ENCODE measurements around the gene TBXA2R. TPM values are rescaled to one million over a fixed set of nuclear protein-coding genes. Genes with fewer than 3 reads are reported as not detected.

Gene TBXA2R
- total RNA-seq, 1 donor from 2014 or later: 0.47 TPM

- no peak for DNase-seq (ENCODE audit: low spot score in 2 of 2, unreplicated experiment in 2 of 2)
- Mint-ChIP-seq H3K36me3 (peaks cover 7% of the 10 kb centered on the region), H3K4me3 (no peak overlapping the region), H3K4me1 (peaks cover 10% of the 10 kb centered on the region), H3K9me3 (no peaks in the 10 kb centered on the region), H3K27me3 (ENCODE audit: low read depth) (peaks cover 14% of the 10 kb centered on the region), H3K27ac (no peak overlapping the region)
- TF ChIP-seq CTCF (IDR thresholded peaks at IDR 0.05; ENCODE audit: unreplicated experiment): no peak
Measured at GRCh38 chr19:3610745-3611717, 4.4 kb upstream of the TBXA2R start.

GRCh38 chr19:3609779-3610719 is 3.4 kb upstream of the TBXA2R start:
- DNase-seq (ENCODE audit: low spot score in 2 of 2, unreplicated experiment in 2 of 2): no peak
- no peak for TF ChIP-seq CTCF (IDR thresholded peaks at IDR 0.05; ENCODE audit: unreplicated experiment)
- Mint-ChIP-seq H3K27me3 (ENCODE audit: low read depth) (peaks cover 14% of the 10 kb centered on the region), H3K9me3 (no peaks in the 10 kb centered on the region), H3K27ac (no peak overlapping the region), H3K4me3 (no peak overlapping the region), H3K4me1 (peaks cover 10% of the 10 kb centered on the region), H3K36me3 (peaks cover 7% of the 10 kb centered on the region)

GRCh38 chr19:3608750-3609322 is 2.2 kb upstream of the TBXA2R start:
- DNase-seq (ENCODE audit: low spot score in 2 of 2, unreplicated experiment in 2 of 2): no peak
- no peak overlapping the region for H3K4me3 Mint-ChIP-seq
- H3K4me1 Mint-ChIP-seq: peaks cover 10% of the 10 kb centered on the region
- peaks cover 16% of the 10 kb centered on the region for H3K27me3 Mint-ChIP-seq (ENCODE audit: low read depth)
- H3K27ac Mint-ChIP-seq: no peak overlapping the region
- H3K36me3 Mint-ChIP-seq: peaks cover 7% of the 10 kb centered on the region
- no peak for TF ChIP-seq CTCF (IDR thresholded peaks at IDR 0.05; ENCODE audit: unreplicated experiment)
- H3K9me3 Mint-ChIP-seq: no peaks in the 10 kb centered on the region

- Mint-ChIP-seq H3K27ac (no peak overlapping the region), H3K4me1 (peaks cover 10% of the 10 kb centered on the region), H3K36me3 (peaks cover 4% of the 10 kb centered on the region), H3K9me3 (no peaks in the 10 kb centered on the region), H3K4me3 (peak overlapping the region; percentile 46), H3K27me3 (ENCODE audit: low read depth) (peaks cover 16% of the 10 kb centered on the region)
- no peak for TF ChIP-seq CTCF (IDR thresholded peaks at IDR 0.05; ENCODE audit: unreplicated experiment)
- no peak for DNase-seq (ENCODE audit: low spot score in 2 of 2, unreplicated experiment in 2 of 2)
Measured at GRCh38 chr19:3608079-3608641, 1.5 kb upstream of the TBXA2R start.

All from mesothelial cell of epicardium (in vitro differentiated cells).